HG03457 (cell line): ENCODE results near the gene FAM72C.
"Not testable (repeated sequence)": the region's sequence is repeated elsewhere in the genome, so short reads cannot be mapped to it uniquely, and the experiment has no call there.

Experiments
- ATAC-seq: cut with Tn5 transposase; IDR thresholded peaks from one replicate; pipeline ENCODE4 v1.9.1; 2021; ENCODE audit warnings: moderate number of reproducible peaks; ENCODE audit not compliant: unreplicated experiment

FAM72C gene

DNA sequence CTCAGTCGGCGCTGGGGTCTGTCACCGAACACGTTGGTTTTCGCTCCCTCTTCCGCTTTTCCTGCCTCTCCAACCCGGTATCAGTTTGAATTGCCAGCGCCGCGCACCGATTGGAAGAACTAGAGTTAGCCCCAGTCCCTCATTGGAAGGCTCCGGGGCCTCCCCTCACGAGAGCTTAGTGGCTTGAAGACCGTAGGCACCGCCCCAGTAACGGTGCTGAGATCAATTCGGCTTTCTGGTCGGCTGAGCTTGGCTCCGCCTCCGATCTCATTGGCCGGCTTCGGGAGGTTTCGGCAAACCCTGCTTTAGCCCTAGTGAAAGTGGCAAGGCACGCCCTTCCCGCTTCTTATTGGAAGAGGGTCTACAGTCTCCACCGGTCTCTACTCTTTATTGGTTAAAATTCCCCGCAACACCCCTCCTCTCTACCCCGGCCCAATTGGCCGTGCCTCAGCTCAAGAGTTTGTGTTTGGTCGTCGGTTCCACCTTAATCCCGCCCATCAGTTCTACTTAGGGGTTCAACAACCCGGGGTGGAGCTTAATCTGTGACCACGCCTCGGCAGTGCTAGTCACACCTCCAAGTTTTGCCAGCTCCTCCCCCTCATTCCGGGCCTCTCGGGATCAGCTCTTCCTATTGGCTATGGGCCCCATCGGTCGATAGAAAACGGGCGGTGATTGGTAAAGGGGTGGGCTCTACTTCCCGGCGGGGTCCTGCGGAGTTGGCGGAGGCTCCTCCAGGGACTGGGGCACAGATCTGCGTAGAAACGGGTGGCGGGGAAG is at the start of gene FAM72C:
TSS of gene FAM72C (minus strand) at position 63 of the 777 bp plus-strand sequence. CDS start 845 bp downstream, outside the sequence.
- ATAC-seq, result peak; percentile 75

DNA sequence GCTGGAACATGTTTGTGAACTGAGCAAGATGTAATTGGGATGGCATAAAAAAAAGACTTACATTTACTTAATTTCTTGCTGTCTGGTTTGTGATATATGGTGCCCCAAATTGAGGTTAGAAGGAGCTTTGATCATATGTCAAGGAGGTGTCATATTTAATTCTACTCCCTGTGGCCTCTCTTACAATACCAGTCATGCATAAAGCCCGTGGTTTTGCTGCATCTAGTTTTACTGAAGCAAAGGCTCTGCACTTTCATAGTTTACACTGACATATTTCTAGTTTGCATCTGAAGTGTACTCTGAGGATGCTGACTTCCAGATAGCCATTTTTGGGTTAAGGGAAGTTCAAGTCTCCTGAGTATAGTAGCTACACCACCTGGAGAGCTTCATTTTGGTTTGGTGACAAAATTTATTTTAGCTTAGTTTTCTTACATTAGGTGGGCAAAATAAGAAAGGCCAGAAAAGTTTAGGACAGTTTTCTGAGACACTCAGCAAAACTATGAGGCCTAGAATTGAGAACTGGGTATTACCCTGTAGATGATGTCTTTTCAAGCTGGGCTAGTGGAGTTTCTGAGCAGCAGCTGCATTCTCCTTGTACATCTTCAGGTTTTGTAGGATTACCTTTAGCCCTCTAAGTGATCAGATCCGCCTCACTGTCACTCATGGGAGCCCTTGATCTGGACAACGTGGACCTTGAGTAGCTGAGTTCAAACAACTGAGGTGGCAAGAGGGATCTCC is 48.4 kb upstream of the FAM72C start:
- not testable (repeated sequence) for ATAC-seq

DNA sequence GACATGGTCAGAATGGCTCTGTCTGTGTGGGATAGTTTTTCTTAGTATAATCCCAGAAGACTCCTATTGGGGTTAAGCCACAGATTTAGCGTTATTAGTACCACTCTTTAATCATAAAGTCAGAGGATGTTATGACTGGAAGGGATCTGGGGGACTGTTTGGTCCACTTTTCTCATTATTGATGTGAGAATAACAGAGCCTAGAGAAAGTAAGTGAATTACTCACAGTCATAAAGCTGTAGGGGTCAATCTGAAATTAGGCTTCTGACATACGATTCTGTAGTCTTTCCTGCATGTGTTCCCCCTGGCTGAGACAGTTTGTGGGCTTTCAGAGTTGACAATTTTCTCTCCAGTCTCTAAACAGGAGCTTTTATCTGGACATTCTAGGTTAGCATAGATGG is 47.3 kb upstream of the FAM72C start:
- ATAC-seq, result not testable (repeated sequence)

DNA sequence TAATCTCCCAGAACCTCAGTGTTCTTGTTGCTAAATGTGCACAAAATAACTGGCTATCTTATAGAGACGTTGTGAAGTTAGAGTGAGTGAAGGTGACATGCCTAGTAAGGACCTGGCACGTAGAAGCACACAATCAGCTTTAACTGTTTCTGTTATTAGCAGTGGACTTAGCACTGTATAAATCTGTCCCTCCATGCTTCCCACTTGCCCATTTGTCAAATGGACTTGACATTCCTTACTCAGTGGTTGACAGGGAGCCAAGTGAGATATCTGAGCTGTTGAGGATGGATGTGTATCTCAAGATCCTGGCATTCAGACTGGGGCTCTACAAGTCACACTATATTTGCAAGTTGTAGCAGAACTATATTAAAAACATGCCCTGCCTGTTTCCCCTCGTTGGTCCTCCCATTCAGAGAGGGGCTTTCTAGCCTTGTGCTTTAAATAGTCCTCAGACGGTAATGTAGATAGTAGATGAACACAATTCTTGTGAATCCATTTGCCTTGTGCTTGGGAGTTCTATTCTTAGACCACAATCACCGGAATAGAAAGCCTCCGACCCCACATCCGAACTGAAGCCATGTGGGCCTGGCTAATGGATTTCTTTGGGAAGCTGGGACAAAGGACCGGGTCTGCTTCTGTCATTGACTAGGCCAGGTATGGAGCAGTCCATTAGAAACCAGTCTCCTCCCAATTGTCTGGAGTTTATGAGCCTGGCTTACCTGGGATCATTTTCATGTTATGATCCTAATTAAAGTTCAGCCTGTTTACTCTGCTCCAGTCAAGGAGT is 43.6 kb upstream of the FAM72C start:
- ATAC-seq, result not testable (repeated sequence)

DNA sequence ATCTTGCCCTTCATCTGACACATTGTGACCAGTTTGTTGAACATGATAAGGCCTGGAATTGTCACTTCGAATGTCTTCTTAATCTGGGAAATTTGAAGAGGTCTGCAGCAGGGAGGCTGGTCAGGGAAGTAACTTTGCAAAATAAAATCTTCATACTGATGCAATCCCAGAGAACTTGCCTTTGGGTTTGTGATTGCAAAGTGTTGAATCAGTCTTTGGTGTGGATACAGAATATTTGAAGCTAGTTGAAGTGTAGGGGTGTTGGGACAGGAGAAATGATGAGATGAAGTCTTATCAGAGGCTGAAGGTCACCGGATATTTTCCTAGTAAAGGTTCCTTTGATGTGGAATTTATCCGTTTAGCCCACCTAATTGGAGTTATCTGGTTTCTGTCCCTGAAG is 42.7 kb upstream of the FAM72C start:
- not testable (repeated sequence) for ATAC-seq

DNA sequence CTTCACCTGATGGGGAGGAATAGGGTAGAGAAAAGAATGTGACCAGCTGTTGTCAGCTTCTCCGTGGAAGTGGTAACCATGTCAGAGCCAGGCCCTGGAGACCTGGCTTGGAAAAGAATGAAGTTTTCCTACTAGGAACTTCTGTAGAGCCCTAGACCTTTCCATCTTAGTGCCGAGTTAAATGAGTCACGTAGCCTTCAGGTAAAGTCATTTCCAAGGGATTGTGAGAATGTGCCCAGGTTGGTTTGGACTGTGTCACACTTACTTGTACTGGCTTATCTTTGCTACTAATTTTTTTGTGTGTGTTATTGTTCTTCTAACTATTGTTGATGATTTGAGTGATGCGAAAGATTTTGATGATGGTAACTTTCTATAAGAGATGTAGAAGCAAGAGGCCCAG is 42.3 kb upstream of the FAM72C start:
- not testable (repeated sequence) for ATAC-seq

DNA sequence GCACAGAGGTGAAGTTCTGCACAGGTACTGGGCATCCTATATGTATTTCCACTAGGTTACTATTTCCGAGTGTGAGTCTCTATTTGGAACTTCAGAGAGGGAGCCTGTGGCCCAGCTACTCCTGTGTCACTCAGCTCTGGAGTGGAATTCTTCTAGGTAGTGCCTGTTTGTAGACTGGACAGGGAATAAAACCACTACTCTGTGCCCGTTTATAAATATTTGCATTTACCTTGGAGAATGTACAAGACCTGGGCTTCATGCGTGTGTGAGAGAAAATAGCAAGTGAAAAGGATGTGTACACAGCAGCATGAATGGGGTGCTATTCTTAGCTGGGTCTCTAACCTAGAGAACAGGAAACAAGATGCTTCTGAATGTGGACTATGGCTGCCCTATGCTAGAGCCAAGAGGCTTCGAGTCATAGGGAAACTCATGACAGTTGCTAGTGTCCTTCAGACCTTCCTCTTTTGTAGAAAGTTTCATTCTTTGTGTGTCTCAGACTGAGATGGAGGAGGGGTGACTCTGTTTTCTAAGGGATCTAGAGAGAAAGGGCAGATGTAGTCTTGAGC is 40.5 kb upstream of the FAM72C start:
- peak; percentile 97 for ATAC-seq

DNA sequence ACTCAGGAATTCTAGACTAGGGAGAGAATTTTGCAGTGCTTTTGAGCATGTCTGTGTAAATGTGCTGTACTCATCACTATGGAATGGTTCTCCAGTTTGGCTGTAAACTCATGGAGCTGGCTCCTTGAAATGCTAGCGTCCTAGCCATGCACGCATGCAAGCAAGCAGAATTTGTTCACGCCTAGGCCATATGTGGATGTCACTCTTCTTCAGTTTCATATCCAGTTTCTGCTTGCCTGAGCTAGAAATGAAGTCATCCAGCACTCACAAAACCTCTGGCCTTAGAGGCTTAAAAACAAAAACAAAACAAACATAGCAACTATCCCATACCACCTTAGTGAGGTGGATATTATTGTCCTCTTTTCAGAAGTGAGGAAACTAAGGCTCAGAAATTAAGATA is 37.6 kb upstream of the FAM72C start:
- not testable (repeated sequence) for ATAC-seq

DNA sequence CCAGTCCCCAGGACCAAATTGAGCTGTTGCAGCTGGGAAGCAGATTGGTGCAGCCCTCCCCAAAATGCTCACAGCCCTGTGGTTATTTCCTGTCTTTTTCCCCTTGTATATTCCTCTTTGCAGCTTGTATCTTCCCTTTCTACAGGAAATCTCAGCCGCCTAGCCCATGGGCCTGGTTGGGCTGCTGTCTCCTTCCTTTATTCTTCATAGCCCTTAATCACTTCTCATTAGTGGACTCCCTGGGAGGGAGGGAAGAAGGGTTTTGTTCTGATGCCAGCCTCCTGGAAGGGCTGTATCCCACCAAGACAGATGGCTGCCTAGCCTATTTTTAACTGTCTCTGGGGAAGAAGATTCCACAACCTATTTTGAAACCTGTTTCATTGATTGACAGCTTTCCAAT is 32.5 kb upstream of the FAM72C start:
- ATAC-seq, result not testable (repeated sequence)

DNA sequence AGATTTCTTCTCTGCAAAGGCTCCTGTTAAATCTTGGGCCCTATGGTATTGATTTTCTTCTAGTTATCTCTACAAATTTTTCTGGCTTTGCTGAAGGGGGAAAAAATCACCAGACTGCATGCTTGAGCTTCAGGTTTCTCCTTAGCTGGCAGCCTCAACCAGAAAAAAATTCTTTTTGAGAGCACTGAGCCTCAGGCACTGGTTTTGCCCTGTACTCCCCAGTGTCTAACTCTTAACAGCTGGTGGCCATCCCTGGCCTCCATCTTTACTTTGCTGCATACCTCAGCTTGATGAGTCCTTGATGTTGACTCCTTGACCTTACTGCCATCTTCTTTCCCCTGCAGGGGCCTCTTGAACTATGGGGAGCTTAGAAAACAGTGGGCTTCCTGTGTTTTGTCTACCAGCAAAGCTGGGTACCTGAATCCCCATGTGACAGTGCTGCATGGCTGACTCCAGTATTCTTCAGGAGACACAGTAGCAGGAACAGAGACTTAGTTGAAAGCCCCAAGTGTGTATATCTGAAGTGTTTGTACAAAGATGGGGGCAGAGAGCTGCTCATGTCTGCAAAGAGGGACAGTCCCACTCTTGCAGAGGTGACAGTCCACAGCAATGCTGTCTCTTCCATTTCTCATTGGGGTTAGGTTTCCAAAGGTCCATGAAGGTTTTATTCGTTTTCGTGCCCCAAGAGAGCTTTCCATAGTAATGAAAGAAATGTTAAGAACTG is 31.7 kb upstream of the FAM72C start:
- not testable (repeated sequence) for ATAC-seq

DNA sequence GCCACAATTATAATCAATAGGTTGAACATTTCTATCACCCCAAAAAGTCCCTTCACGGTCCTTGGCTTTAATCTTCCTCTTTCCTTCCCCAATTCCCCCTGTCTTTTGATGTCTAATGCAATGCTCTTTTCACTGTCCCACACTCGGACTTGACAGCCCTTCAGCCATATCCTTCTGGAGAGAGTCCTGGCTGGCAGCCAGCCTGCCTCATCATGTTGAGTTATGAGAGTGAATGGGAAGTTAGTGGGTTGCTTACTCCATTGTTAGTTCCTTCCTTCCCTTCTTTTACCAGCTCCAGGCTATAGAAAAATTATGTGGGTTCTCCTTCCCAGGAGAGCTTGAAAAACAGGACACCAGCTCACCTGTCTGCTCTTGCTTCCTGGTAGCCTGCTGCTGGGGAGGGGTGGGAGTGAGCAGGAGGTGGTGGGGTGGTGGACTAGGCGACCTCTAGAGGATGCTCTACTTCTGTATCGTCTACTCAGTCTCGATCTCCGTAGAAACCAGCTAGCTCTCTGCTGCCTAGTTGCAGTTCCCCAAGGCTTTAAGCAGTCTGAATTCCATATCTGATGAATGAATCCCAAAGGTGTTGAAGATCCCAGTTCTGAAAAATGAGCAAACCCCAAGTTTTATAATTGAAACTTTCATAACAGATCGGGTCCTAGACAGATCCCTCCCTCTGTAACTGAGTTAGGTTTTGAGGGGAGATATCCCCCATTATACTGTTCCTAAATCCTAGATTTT is 30.5 kb upstream of the FAM72C start:
- ATAC-seq, result not testable (repeated sequence)

DNA sequence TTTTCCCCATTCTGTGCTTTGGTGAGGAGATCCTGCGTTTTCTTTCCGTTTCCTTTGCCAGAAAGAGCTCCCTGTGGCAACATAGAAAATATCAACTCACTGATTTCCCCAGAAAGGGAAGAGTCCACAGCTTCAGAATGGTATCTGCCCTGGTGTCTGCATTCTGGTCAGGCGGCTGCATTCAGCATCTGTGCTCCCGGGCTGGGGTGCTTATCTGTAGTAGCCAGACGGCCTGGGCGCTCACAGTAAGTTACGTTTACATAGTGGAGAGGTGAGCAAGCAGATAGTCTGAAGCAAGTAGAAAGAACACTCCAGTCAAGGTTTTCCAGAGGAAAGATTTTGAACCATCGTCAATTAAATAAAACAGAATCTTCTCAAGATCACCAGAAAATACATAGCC is 29.3 kb upstream of the FAM72C start:
- ATAC-seq, result not testable (repeated sequence)

DNA sequence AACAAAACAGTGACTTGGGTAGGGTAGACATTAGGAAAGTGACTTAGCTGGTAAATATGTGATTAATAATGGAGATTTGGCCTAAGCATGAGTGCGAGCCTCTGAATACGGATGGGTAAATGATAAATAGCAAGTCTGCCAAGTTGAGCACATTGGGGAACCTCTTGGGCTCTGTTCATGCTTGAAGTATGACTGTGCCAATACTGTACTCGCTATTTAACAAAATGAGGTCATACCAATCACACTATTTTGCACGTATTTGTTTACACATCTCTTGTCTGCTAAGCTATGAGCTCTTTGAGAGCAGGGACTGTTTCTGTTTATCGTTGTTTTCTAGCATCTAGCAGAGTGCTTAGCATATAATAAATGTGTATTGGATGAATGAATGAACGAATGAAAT is 24.2 kb upstream of the FAM72C start:
- ATAC-seq, result not testable (repeated sequence)

DNA sequence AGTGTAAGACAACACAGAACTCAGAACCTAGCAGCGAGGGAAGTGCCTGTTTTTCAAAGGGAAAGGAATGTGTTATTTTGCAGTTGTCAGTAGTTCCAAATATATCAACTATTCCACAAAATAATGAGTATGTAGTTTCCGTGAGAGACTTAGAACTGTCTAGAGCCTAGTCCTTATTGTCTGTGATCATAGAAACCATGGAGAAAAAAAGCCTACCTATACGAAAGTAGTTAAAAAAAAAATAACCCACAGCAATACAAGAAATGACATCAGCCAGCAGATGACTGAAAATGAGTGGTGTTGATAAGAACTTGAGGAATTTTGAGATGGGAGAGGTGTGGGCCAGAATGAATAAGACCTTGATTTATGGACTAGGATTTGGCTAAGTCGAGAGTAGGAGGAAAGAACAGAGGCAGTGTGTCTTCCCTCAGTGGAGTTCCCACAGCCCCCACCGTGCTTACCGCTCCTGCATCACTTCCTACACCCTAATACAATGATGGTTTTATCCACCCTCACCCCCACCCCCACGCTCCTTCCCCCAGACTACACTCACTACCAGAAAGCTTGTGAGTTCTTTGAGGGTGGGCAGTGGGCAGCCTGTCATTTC is 21.6 kb upstream of the FAM72C start:
- not testable (repeated sequence) for ATAC-seq

DNA sequence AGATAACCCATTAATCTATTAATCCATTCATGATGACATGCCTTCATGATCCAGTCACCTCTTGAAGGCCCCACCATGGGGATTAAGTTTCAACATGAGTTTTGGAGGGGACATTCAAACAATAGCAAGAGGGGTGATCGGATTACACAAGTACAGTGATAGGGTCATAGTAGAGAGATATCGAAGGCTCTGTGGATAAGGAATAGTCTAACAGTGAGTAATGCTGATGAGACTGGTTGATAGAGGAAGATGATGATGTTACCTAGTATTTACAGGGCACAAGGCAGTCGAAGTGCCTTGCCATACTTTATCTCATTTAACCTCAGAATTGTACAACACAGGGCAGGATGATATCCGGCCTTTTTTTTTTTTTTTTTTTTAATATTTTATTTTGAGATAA is 18.9 kb upstream of the FAM72C start:
- not testable (repeated sequence) for ATAC-seq

DNA sequence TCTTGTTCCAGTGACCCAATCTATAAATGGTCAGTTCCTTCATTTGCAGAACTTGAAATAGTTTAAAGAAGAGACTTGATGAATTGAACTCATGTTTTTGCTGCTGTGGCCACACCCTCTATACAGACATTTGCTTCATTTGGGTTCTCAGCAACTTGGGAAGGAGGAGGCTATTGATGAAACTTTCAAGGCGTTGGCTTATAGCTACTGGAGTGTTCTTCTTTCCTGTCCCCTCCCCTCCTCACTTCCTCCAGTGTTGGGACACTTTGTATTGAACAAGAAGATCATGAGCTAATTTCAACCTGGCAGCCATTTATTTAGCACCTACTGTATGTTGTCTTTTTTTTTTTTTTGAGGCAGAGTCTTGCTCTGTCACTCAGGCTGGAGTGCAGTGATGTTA is 17.9 kb upstream of the FAM72C start:
- not testable (repeated sequence) for ATAC-seq

DNA sequence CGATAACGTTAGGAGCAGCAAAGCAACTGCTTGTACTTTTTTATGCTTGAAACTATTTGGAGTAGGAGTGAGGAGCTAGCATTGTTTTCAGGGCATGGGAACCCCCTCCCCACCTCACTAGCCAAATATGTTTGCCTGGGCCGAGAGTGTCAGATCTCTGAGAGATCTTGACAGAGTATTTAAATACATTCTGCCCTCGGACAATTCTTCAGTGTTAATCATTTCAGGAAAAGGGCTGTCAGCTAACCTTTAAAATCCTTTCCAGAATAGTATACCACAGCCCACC is 17.6 kb upstream of the FAM72C start:
- not testable (repeated sequence) for ATAC-seq

DNA sequence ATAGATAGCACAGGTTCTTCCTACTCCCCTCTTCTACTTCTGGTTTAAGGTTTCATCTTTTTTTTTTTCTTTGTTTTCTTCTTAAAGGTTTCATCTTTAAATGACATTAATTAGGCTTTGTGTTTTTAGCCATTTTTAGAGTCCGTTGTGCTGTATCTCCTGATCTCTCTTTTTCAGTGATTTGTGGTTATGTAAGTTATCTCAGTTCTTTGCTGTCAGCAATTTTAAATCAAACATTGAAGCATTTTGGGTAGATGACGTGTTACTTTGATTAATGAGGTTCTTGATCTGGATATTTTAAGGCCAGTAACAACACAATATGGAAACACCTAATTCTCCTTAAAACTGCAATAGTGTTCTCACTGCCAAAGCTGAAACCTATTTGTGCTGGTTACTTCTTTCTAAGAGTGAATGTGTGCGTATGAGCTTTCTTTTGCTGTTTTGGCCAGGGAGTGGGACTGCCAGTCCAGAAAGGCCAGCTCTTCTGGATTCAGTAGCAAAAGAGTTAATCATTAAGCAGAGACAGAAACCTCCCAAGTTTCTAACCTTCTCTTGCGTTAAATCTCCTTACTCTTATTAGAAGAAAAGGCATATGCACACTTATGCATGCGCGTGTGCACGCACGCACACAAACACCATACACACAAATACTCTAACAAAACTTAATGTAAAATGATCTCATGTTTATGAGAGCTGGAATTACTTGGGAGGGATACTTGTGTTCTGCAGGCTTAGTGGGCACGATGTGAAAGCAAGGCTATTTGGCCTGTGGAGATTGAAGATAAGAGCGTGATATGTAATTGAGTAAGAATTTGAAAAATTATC is 17.0 kb upstream of the FAM72C start:
- ATAC-seq, result not testable (repeated sequence)

DNA sequence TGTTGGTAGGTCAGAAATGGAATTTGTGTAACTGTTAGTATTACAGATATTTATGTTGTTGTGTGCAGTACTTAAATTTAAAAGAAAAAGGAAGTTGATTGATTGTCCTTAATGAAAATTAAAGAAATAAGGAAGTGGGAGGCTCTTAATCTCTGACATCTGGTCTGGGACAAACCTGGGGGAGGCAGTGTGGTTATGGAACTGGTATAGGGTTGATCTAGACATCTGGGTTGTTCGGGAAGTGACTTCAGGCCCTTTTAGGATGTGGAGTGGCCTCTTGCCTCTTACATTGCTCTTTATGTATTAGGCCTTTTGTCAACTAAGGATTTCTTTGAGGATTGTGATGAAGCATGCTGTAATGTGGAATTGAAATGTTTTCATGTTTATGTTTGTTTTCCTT is 16.1 kb upstream of the FAM72C start:
- ATAC-seq, result not testable (repeated sequence)
